Activated CD4-positive, alpha-beta memory T cell treated with anti-CD3 and anti-CD28 coated beads, Interleukin-2, amount 10 ng/mL, durations not matched to agents 7 days and 5 days (primary cell): Measurements from ENCODE around the gene MORC2. TPM values are rescaled to one million over a fixed set of nuclear protein-coding genes. Genes with fewer than 3 reads are reported as not detected.

Experiments
- CTCF ChIA-PET: fragments of 350-600 bp; sonication (Branson Sonifier 250); formaldehyde crosslinking; loops from one replicate; lab custom pipeline; 2021; ENCODE audit warnings: antibody characterized with exemption, inconsistent platforms; lab: Charles Lee
- POLR2A ChIA-PET: fragments of 350-600 bp; sonication (Branson Sonifier 250); formaldehyde crosslinking; loops from one replicate; lab custom pipeline; 2021; ENCODE audit warnings: antibody characterized with exemption; lab: Charles Lee
- DNase-seq: peaks from one replicate; pipeline ENCODE4 v3.0.0-alpha.2; 2020
- H3K27ac Mint-ChIP-seq: one replicate; pipeline ENCODE4 v1.8.0; 2021; ENCODE audit warnings: mild to moderate bottlenecking, mixed read lengths
- H3K27me3 Mint-ChIP-seq: one replicate; pipeline ENCODE4 v1.8.0; 2021; ENCODE audit warnings: mixed read lengths
- H3K36me3 Mint-ChIP-seq: one replicate; pipeline ENCODE4 v1.8.0; 2021; ENCODE audit warnings: low read depth, mixed read lengths
- H3K4me1 Mint-ChIP-seq: one replicate; pipeline ENCODE4 v1.8.0; 2021; ENCODE audit warnings: mixed read lengths
- H3K4me3 Mint-ChIP-seq: one replicate; pipeline ENCODE4 v1.8.0; 2021; ENCODE audit warnings: mild to moderate bottlenecking, mixed read lengths
- H3K9me3 Mint-ChIP-seq: one replicate; pipeline ENCODE4 v1.8.0; 2021; ENCODE audit warnings: mixed read lengths
- total RNA-seq, 2 experiments: library from RNA; stranded (reverse); gene quantifications; one replicate each; pipeline ENCODE4 v1.2.3, GENCODE V29; 2021

Gene MORC2
- total RNA-seq, 2 experiments from 2014 or later: 39.7 to 40.2 TPM

GRCh38 chr22:30978304-30978962 lies 9.9 kb upstream of the MORC2 start:
- ChIA-PET POLR2A (interaction anchor here (1.1 to 1.9 kb wide), 3 partner anchors 8 to 13 kb away, joined by 3 to 13 read pairs (median 3); partner anchors contain the start of genes MORC2 and TUG1), CTCF (no interaction called here)
- peaks cover 58% of the 10 kb centered on the region for H3K9me3 Mint-ChIP-seq
- H3K4me1 Mint-ChIP-seq: peaks cover 27% of the 10 kb centered on the region
- no peaks in the 10 kb centered on the region for H3K27me3 Mint-ChIP-seq
- H3K4me3 Mint-ChIP-seq: no peak overlapping the region
- no peak for DNase-seq
- H3K36me3 Mint-ChIP-seq: peaks cover 60% of the 10 kb centered on the region
- H3K27ac Mint-ChIP-seq: no peak overlapping the region

DNA sequence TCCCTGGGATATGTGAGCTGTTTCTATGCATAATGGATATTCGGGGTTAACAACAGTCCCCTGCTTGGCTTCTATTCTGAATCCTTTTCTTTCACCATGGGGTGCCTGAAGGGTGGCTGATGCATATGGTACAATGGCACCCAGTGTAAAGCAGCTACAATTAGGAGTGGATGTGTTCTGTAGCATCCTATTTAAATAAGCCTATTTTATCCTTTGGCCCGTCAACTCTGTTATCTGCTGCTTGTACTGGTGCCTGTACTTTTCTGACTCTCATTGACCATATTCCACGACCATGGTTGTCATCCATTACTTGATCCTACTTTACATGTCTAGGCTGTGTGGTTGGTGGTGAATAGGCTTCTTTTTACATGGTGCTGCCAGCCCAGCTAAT lies 1.8 kb upstream of the MORC2 start:
- Mint-ChIP-seq H3K4me3 (peak overlapping the region; percentile 95), H3K4me1 (peaks cover 59% of the 10 kb centered on the region), H3K27me3 (no peaks in the 10 kb centered on the region), H3K27ac (peak overlapping the region; percentile 85), H3K36me3 (peaks cover 88% of the 10 kb centered on the region), H3K9me3 (peaks cover 42% of the 10 kb centered on the region)
- no peak for DNase-seq
- ChIA-PET CTCF (interaction anchor here (1.1 to 3.1 kb wide), 5 partner anchors 10 to 112 kb away, joined by 3 to 24 read pairs (median 8); partner anchors contain the start of gene SMTN), POLR2A (interaction anchor here (0.8 to 3.7 kb wide), 18 partner anchors 8 to 644 kb away, joined by 3 to 45 read pairs (median 14); partner anchors contain the start of genes LIMK2, PIK3IP1, RNF185 and SELENOM)

- Mint-ChIP-seq H3K36me3 (peaks cover 83% of the 10 kb centered on the region), H3K4me1 (peaks cover 64% of the 10 kb centered on the region)
Measured at GRCh38 chr22:30969532-30970355, 1.2 kb upstream of the MORC2 start.

GRCh38 chr22:30968924-30969531 lies 454 bp upstream of the MORC2 start, which contains the start of gene TUG1:
Gene TUG1 (plus strand): TSS chr22:30969265.
- Mint-ChIP-seq H3K9me3 (peaks cover 30% of the 10 kb centered on the region), H3K27ac (peak within 1 kb of the TSS; percentile 94), H3K4me3 (peak within 1 kb of the TSS; percentile 95), H3K36me3 (peaks cover 76% of the 10 kb centered on the region), H3K27me3 (no peaks in the 10 kb centered on the region), H3K4me1 (peaks cover 65% of the 10 kb centered on the region)
- POLR2A ChIA-PET: interaction anchor here (0.7 to 3.7 kb wide), 33 partner anchors 9 to 1365 kb away, joined by 3 to 45 read pairs (median 5); partner anchors contain the start of genes DRG1, DUSP18, LIMK2 and PATZ1
- peak; percentile 98 for DNase-seq
- CTCF ChIA-PET: interaction anchor here (0.6 to 3.1 kb wide), 13 partner anchors 11 to 336 kb away, joined by 3 to 24 read pairs (median 6); partner anchors contain the start of gene SMTN

More at GRCh38 chr22:30969532-30970355, 1.2 kb upstream of the MORC2 start:
- Mint-ChIP-seq H3K27ac (peak overlapping the region; percentile 85), H3K27me3 (no peaks in the 10 kb centered on the region), H3K9me3 (peaks cover 36% of the 10 kb centered on the region), H3K4me3 (peak overlapping the region; percentile 95)
- ChIA-PET POLR2A (interaction anchor here (0.7 to 3.7 kb wide), 35 partner anchors 9 to 643 kb away, joined by 3 to 45 read pairs (median 5); partner anchors contain the start of genes DRG1, DUSP18, LIMK2 and PATZ1), CTCF (interaction anchor here (1.0 to 3.1 kb wide), 12 partner anchors 11 to 337 kb away, joined by 3 to 24 read pairs (median 6); partner anchors contain the start of gene SMTN)
- DNase-seq: peak; percentile 53

GRCh38 chr22:30964858-30965257 lies 3.7 kb downstream of the MORC2 start:
- peaks cover 41% of the 10 kb centered on the region for H3K36me3 Mint-ChIP-seq
- H3K9me3 Mint-ChIP-seq: peaks cover 6% of the 10 kb centered on the region
- CTCF ChIA-PET: interaction anchor here (1.4 kb wide), 1 partner anchor 19 kb away, joined by 3 read pairs; no protein-coding TSS in a partner anchor
- POLR2A ChIA-PET: interaction anchor here (1.2 kb wide), 2 partner anchors 9 to 14 kb away, joined by 3 read pairs; no protein-coding TSS in a partner anchor
- H3K4me3 Mint-ChIP-seq: no peak overlapping the region
- no peaks in the 10 kb centered on the region for H3K27me3 Mint-ChIP-seq
- DNase-seq: no peak
- peaks cover 36% of the 10 kb centered on the region for H3K4me1 Mint-ChIP-seq
- H3K27ac Mint-ChIP-seq: no peak overlapping the region

GRCh38 chr22:30955153-30955552 lies 13.4 kb downstream of the MORC2 start:
- H3K36me3 Mint-ChIP-seq: peaks cover 26% of the 10 kb centered on the region
- POLR2A ChIA-PET: interaction anchor here (0.6 to 1.1 kb wide), 2 partner anchors 12 to 14 kb away, joined by 3 to 5 read pairs; partner anchors contain the start of genes MORC2 and TUG1
- peaks cover 38% of the 10 kb centered on the region for H3K4me1 Mint-ChIP-seq
- no peak for DNase-seq
- H3K27me3 Mint-ChIP-seq: no peaks in the 10 kb centered on the region
- H3K9me3 Mint-ChIP-seq: no peaks in the 10 kb centered on the region
- H3K27ac Mint-ChIP-seq: no peak overlapping the region
- CTCF ChIA-PET: interaction anchor here (1.6 kb wide), 1 partner anchor 14 kb away, joined by 3 read pairs; no protein-coding TSS in a partner anchor
- H3K4me3 Mint-ChIP-seq: no peak overlapping the region

DNA sequence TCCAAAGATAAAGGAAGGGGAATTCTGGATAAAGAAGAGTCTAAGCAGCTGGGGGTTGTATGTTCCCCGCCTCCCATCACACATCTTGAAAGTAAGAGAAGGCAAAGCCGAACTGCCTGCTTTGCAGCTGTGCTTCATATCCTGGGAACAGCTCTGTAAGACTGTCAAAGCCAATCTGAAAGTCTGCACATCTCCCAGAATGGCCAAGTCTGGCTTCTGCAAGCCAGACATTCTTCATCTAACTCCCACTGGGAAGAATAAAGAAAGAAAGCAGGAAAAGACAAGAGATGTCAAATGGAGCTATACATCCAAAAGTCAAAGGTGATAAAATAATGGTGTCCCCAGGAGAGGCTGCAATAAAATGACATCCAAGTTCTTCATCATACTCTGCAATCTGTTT lies 15.4 kb downstream of the MORC2 start:
- H3K4me3 Mint-ChIP-seq: no peak overlapping the region
- H3K27ac Mint-ChIP-seq: no peak overlapping the region
- POLR2A ChIA-PET: interaction anchor here (3.5 kb wide), 1 partner anchor 17 kb away, joined by 19 read pairs; the partner anchor contains the start of genes MORC2 and TUG1
- H3K27me3 Mint-ChIP-seq: no peaks in the 10 kb centered on the region
- no peak for DNase-seq
- peaks cover 38% of the 10 kb centered on the region for H3K4me1 Mint-ChIP-seq
- CTCF ChIA-PET: interaction anchor here (2.5 kb wide), 1 partner anchor 132 kb away, joined by 8 read pairs; no protein-coding TSS in a partner anchor
- H3K36me3 Mint-ChIP-seq: peaks cover 38% of the 10 kb centered on the region
- H3K9me3 Mint-ChIP-seq: no peaks in the 10 kb centered on the region

DNA sequence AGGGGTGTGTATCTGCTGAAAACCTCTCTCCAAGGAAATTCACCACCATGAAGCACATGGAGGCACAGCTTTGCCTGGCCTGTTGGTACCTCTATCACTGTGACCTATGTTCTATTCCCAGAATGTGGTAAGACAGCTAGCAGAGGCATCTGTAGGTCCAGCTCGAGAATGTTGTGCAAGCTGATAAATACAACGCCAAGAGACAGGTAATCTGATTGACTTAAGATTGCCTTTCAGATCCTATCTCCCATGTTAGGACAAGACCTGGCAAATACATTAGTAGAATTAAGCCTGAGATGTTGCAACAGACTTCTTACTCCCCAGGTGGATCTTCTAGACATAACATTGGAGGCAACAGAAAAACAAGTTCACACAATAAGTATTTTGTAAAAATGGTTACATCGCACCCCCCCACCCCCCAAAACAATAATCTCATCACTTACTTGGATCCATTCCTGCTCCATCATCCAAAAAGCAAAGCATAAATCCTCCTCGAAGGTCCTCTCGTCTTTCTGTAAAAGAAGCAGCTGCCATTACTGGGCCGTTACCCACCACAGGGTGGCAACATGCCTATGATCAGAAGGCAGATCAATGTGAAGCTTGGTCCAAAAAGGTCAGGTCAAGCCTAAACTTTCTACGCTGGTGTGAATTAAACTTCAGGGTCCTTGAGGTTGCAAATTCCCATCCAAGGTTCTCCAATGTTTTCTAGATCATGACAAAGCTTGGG lies 18.5 kb downstream of the MORC2 start:
- ChIA-PET CTCF (interaction anchor here (1.1 to 1.3 kb wide), 2 partner anchors 18 to 135 kb away, joined by 3 to 6 read pairs; no protein-coding TSS in a partner anchor), POLR2A (interaction anchor here (0.6 to 3.5 kb wide), 3 partner anchors 9 to 135 kb away, joined by 3 to 19 read pairs (median 4); partner anchors contain the start of genes MORC2 and TUG1)
- Mint-ChIP-seq H3K4me1 (peaks cover 38% of the 10 kb centered on the region), H3K4me3 (no peak overlapping the region), H3K27ac (no peak overlapping the region), H3K9me3 (no peaks in the 10 kb centered on the region), H3K36me3 (peaks cover 45% of the 10 kb centered on the region), H3K27me3 (no peaks in the 10 kb centered on the region)
- DNase-seq: no peak

- peaks cover 49% of the 10 kb centered on the region for H3K4me1 Mint-ChIP-seq
- CTCF ChIA-PET: no interaction called here
- POLR2A ChIA-PET: interaction anchor here (0.9 kb wide), 1 partner anchor 19 kb away, joined by 4 read pairs; the partner anchor contains the start of gene MORC2
- no peaks in the 10 kb centered on the region for H3K9me3 Mint-ChIP-seq
- no peak for DNase-seq
- H3K27me3 Mint-ChIP-seq: no peaks in the 10 kb centered on the region
- H3K4me3 Mint-ChIP-seq: no peak overlapping the region
- H3K36me3 Mint-ChIP-seq: peaks cover 52% of the 10 kb centered on the region
- no peak overlapping the region for H3K27ac Mint-ChIP-seq
Measured at GRCh38 chr22:30948930-30949342, 19.6 kb downstream of the MORC2 start.

DNA sequence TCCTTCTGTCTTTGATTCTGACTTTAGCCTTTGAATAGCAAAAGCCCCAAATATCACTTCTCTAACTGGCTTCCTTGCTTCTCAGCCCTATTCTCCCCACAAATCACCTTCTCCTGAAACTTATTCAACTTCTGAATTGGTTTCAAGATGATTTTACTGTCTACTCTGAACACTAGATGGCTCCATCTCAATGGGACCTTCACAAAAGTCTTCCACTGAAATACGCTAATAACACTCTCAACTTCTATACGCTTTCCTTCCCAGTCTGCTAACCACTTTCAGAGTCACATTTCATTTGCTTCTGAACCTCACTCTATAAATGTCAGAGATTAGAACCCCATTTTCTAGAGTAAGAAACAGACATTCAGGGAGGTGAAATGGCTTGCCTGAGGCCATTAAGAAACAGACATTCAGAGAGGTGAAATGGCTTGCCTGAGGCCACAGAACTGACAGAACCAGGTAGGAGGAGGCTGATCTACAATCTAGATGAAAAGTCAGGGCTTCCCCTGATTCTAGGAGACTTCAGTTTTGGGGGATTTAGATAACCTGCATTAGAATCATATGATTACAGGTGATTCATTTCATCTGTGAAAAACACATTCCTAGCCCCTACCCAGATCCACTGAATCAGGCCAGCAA lies 20.6 kb downstream of the MORC2 start:
- H3K27ac Mint-ChIP-seq: no peak overlapping the region
- H3K9me3 Mint-ChIP-seq: no peaks in the 10 kb centered on the region
- H3K4me1 Mint-ChIP-seq: peaks cover 59% of the 10 kb centered on the region
- H3K36me3 Mint-ChIP-seq: peaks cover 57% of the 10 kb centered on the region
- CTCF ChIA-PET: interaction anchor here (3.2 kb wide), 1 partner anchor 136 kb away, joined by 27 read pairs; no protein-coding TSS in a partner anchor
- no peak overlapping the region for H3K4me3 Mint-ChIP-seq
- DNase-seq: no peak
- POLR2A ChIA-PET: interaction anchor here (0.9 kb wide), 1 partner anchor 20 kb away, joined by 4 read pairs; the partner anchor contains the start of gene MORC2
- H3K27me3 Mint-ChIP-seq: no peaks in the 10 kb centered on the region
